GM19099 (cell line): ENCODE measurements around the gene ATL1.

Experiments used
- POLR2A ChIP-seq: IDR thresholded peaks from 3 replicates; pipeline ENCODE4 v1.6.1; 2011; ENCODE audit warnings: low read depth; ENCODE audit not compliant: insufficient read length; ENCODE audit errors: extremely low read depth

Gene ATL1

GRCh38 chr14:50559990-50560930, at the start of gene ATL1:
TSS of gene ATL1 (plus strand) at chr14:50560145. CDS start at chr14:50560266, 121 bp downstream.
- no peak for TF ChIP-seq POLR2A

- TF ChIP-seq POLR2A = no peak
Measured at GRCh38 chr14:50510157-50510556, 49.8 kb upstream of the ATL1 start.

- TF ChIP-seq POLR2A = no peak
Measured at GRCh38 chr14:50512463-50512862, 47.5 kb upstream of the ATL1 start.

- TF ChIP-seq POLR2A = no peak
Measured at GRCh38 chr14:50516091-50516490, 43.9 kb upstream of the ATL1 start.

- TF ChIP-seq POLR2A = no peak
Measured at GRCh38 chr14:50520947-50521815, 38.8 kb upstream of the ATL1 start.

GRCh38 chr14:50521912-50522341, 38.0 kb upstream of the ATL1 start:
- TF ChIP-seq POLR2A = no peak

GRCh38 chr14:50523271-50524041, 36.5 kb upstream of the ATL1 start:
- no peak for TF ChIP-seq POLR2A

- no peak for TF ChIP-seq POLR2A
Measured at GRCh38 chr14:50524060-50524459, 35.9 kb upstream of the ATL1 start.

GRCh38 chr14:50524731-50525515, 35.0 kb upstream of the ATL1 start:
- no peak for TF ChIP-seq POLR2A

- no peak for TF ChIP-seq POLR2A
Measured at GRCh38 chr14:50528000-50528399, 31.9 kb upstream of the ATL1 start.

- no peak for TF ChIP-seq POLR2A
Measured at GRCh38 chr14:50529288-50530179, 30.4 kb upstream of the ATL1 start.

GRCh38 chr14:50530358-50530757, 29.6 kb upstream of the ATL1 start:
- TF ChIP-seq POLR2A = no peak

- no peak for TF ChIP-seq POLR2A
Measured at GRCh38 chr14:50530794-50531365, 29.1 kb upstream of the ATL1 start.
